ENCODE data around the gene GMPR2. TPM values are rescaled to one million over a fixed set of nuclear protein-coding genes. Genes with fewer than 3 reads are reported as not detected.
"Not testable (repeated sequence)": the region's sequence is repeated elsewhere in the genome, so short reads cannot be mapped to it uniquely, and the experiment has no call there.

GMPR2 gene
- total RNA-seq, 1 donor from 2014 or later, result 66.2 TPM

DNA sequence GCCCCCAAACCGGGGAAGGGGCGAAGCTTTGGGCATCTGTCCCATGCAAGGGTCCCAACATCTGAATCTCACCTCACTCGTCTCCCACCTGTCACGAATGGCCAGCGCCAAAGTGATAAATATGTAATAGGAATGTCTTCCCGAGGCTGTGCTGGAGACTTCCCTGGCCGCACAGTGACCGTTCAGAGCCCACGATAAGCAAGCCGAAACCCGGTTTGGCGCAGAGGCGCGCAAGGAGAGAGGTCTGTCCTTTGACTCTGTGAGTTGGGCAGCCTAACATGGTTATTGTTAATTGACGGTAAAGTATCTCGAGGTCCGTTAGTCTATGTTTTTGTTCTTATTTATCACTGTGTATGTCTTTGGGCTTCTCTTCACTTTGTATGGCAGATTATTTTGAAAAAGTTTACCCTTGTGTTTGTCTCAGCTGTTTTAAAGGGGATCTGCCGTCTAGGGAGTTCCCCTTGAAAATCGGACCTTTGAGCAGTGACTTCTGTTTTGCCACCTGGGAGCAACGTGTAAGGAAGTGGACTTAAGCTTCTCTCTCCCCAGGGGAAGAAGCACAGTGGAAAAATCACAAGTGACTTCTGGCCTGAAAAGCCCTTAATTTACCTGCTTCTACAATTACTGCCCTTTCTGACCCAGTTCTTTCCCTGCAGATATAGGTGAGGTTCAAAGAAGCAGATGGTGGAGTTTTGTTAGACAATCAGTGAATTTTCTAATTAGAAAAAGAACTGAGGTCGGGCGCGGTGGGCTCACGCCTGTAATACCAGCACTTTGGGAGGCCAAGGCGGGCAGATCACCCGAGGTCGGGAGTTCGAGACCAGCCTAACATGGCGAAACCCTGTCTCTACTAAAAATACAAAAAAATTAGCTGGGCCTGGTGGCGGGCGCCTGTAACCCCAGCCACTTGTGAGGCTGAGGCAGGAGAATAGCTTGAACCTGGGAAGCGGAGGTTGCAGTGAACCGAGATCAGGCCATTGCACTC, 36.4 kb upstream of the GMPR2 start:
- no peaks in the 10 kb centered on the region for H3K9me3 Mint-ChIP-seq
- H3K27me3 Mint-ChIP-seq (ENCODE audit: low read depth), result no peaks in the 10 kb centered on the region
- no peak for DNase-seq (ENCODE audit: low read depth, low spot score)
- peak overlapping the region; percentile 96 for H3K4me3 Mint-ChIP-seq
- peaks cover 27% of the 10 kb centered on the region for H3K36me3 Mint-ChIP-seq (ENCODE audit: low read depth)
- peaks cover 40% of the 10 kb centered on the region for H3K4me1 Mint-ChIP-seq
- TF ChIP-seq, protein P1, sequence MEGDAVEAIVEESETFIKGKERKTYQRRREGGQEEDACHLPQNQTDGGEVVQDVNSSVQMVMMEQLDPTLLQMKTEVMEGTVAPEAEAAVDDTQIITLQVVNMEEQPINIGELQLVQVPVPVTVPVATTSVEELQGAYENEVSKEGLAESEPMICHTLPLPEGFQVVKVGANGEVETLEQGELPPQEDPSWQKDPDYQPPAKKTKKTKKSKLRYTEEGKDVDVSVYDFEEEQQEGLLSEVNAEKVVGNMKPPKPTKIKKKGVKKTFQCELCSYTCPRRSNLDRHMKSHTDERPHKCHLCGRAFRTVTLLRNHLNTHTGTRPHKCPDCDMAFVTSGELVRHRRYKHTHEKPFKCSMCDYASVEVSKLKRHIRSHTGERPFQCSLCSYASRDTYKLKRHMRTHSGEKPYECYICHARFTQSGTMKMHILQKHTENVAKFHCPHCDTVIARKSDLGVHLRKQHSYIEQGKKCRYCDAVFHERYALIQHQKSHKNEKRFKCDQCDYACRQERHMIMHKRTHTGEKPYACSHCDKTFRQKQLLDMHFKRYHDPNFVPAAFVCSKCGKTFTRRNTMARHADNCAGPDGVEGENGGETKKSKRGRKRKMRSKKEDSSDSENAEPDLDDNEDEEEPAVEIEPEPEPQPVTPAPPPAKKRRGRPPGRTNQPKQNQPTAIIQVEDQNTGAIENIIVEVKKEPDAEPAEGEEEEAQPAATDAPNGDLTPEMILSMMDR (conservative IDR thresholded peaks at IDR 0.05), result no peak
- H3K27ac Mint-ChIP-seq (ENCODE audit: unreplicated experiment), result peak overlapping the region; percentile 98

DNA sequence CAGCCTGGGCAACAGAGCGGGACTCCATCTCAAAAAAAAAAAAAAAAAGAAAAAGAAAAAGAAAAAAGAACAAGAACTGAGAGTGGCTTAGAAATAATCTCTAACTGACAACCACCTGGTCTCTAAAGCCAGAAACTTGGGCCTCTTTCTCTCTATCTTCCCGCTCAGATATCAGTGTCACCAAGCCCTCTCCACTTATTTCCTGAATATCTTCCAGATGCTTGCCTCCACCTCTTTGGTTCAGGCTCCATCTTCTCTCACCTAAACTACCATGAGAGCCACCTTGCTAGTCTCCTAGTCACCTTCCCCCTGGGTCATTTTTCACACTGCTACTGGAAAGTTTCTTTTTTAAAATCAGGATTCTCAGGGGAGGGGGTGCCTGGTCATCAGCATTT, 35.7 kb upstream of the GMPR2 start:
- Mint-ChIP-seq H3K36me3 (ENCODE audit: low read depth) (peaks cover 30% of the 10 kb centered on the region), H3K4me1 (peaks cover 38% of the 10 kb centered on the region), H3K27me3 (ENCODE audit: low read depth) (no peaks in the 10 kb centered on the region), H3K27ac (ENCODE audit: unreplicated experiment) (no peak overlapping the region), H3K4me3 (peak overlapping the region; percentile 96), H3K9me3 (no peaks in the 10 kb centered on the region)
- DNase-seq (ENCODE audit: low read depth, low spot score), result no peak
- TF ChIP-seq, protein P1 (conservative IDR thresholded peaks at IDR 0.05), result no peak

DNA sequence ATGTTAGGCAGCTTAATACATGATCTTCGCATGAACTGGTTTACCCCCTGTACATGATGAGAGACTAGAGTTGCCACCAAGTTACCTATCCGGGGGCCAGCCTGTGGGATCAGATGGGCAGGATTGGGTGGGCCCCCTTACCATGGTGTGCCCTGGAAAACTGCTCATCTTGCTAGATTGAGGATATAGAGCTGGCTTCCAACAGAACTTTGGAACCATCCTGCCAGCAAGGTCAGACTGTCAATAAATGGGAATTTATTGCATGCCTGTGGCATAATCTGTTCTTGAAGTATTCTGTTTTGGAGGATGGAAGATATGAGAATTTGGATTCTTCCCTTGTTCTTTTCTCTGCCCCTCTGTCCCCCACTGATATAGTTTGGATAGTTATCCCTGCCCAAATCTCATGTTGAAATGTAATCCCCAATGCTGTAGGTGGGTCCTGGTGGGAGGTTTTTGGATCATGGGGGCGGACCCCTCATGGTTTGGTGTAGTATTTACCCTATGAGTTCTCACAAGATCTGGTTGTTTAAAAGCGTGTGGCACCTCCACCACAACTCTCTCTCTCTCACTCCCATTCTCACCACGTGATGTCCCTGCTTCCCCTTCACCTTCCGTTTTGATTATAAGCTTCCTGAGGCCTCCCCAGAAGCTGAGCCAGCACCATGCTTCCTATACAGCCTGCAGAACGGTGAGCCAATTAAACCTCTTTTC, 33.8 kb upstream of the GMPR2 start:
- no peak for DNase-seq (ENCODE audit: low read depth, low spot score)
- Mint-ChIP-seq H3K4me1 (peaks cover 36% of the 10 kb centered on the region), H3K27ac (ENCODE audit: unreplicated experiment) (peak overlapping the region; percentile 70), H3K4me3 (peak overlapping the region; percentile 63), H3K9me3 (no peaks in the 10 kb centered on the region), H3K27me3 (ENCODE audit: low read depth) (no peaks in the 10 kb centered on the region), H3K36me3 (ENCODE audit: low read depth) (peaks cover 30% of the 10 kb centered on the region)
- TF ChIP-seq, protein P1 (conservative IDR thresholded peaks at IDR 0.05), result no peak

DNA sequence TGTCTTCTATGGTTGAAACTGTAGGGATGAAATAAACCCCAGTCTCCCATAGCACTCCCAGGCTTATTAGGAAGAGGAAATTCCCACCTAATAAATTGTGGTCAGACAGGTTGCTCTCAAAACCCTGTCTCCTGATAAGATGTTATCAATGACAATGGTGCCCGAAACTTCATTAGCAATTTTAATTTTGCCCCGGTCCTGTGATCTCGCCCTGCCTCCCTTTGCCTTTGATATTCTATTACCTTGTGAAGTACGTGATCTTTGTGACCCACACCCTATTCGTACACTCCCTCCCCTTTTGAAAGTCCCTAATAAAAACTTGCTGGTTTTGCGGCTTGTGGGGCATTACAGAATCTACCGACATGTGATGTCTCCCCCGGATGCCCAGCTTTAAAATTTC, 30.2 kb upstream of the GMPR2 start:
- DNase-seq (ENCODE audit: low read depth, low spot score); H3K9me3 Mint-ChIP-seq; H3K27me3 Mint-ChIP-seq (ENCODE audit: low read depth); H3K27ac Mint-ChIP-seq (ENCODE audit: unreplicated experiment): not testable (repeated sequence)
- Mint-ChIP-seq H3K4me1 (peaks cover 14% of the 10 kb centered on the region), H3K36me3 (ENCODE audit: low read depth) (peaks cover 41% of the 10 kb centered on the region), H3K4me3 (peak overlapping the region; percentile 36)

DNA sequence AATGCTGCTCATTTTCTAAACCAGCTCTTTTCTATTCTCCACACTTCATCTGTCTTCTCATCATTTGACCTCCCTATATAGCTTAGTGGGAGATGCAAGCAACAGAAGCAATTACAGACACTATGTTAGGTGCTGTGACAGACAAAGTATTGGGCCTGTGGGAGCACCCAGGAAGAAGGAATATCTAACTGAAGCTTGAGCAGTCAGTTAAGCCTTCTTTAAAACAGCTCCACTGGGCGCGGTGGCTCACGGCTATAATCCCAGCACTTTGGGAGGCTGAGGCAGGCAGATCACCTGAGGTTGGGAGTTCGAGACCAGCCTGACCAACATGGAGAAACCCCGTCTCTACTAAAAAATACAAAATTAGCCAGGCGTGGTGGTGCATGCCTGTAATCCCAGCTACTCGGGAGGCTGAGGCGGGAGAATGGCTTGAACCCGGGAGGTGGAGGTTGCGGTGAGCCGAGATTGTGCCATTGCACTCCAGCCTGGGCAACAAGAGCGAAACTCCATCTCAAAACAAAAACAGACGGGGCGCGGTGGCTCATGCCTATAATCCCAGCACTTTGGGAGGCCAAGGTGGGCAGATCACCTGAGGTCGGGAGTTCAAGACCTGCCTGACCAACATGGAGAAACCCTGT, 29.4 kb upstream of the GMPR2 start:
- not testable (repeated sequence) for H3K27me3 Mint-ChIP-seq (ENCODE audit: low read depth); H3K27ac Mint-ChIP-seq (ENCODE audit: unreplicated experiment); H3K9me3 Mint-ChIP-seq; DNase-seq (ENCODE audit: low read depth, low spot score)
- peaks cover 13% of the 10 kb centered on the region for H3K4me1 Mint-ChIP-seq
- peaks cover 45% of the 10 kb centered on the region for H3K36me3 Mint-ChIP-seq (ENCODE audit: low read depth)
- peak overlapping the region; percentile 36 for H3K4me3 Mint-ChIP-seq
